ENCODE data around the gene DNAJA3. TPM values are rescaled to one million over a fixed set of nuclear protein-coding genes. Genes with fewer than 3 reads are reported as not detected.

DNAJA3 gene
- total RNA-seq, 4 donors from 2014 or later = 51.4 to 70.1 (median 54.0) TPM

DNA sequence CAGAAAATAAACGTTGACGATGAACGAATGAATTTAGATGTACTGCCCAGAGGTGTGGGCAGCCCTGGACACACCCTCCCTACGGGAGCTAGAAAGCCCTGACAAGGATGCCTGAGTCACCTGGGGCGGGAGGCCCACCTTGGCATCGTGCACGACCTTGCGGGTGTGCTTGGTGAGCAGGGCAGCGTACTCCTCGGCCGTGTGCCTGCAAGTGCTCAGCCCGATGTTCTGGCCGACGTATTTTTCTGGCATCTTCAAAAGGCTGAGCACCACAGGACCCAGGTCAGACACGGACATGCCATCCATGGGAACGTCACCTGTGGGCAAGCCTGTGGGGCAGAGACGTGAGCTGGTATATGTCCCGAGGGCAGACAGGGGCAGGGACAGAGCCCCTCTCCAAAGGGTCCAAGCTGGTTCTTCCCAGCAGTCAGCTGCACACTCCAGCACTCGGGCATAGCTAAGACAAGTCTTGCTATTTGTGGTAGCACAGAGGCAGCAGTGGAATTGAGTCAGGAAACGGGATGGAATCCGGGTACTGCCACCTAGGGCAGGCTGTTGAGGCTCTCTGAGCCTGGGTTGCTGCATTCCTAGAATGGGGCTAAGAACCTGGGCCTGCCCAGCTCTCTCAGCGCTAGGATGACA lies 38.0 kb downstream of the DNAJA3 start:
- Histone ChIP-seq H3K27ac (no peak overlapping the region), H3K4me3 (no peak overlapping the region), H3K9me3 (no peaks in the 10 kb centered on the region), H3K4me1 (no peaks in the 10 kb centered on the region), H3K27me3 (no peaks in the 10 kb centered on the region), H3K36me3 (peaks cover 0 to 39% (median 0%) of the 10 kb centered on the region in 3 donors)
- no peak for TF ChIP-seq POLR2A (IDR thresholded peaks at IDR 0.05)
- TF ChIP-seq, protein P1, sequence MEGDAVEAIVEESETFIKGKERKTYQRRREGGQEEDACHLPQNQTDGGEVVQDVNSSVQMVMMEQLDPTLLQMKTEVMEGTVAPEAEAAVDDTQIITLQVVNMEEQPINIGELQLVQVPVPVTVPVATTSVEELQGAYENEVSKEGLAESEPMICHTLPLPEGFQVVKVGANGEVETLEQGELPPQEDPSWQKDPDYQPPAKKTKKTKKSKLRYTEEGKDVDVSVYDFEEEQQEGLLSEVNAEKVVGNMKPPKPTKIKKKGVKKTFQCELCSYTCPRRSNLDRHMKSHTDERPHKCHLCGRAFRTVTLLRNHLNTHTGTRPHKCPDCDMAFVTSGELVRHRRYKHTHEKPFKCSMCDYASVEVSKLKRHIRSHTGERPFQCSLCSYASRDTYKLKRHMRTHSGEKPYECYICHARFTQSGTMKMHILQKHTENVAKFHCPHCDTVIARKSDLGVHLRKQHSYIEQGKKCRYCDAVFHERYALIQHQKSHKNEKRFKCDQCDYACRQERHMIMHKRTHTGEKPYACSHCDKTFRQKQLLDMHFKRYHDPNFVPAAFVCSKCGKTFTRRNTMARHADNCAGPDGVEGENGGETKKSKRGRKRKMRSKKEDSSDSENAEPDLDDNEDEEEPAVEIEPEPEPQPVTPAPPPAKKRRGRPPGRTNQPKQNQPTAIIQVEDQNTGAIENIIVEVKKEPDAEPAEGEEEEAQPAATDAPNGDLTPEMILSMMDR (IDR thresholded peaks at IDR 0.05) = no peak
- DNase-seq = no peak

DNA sequence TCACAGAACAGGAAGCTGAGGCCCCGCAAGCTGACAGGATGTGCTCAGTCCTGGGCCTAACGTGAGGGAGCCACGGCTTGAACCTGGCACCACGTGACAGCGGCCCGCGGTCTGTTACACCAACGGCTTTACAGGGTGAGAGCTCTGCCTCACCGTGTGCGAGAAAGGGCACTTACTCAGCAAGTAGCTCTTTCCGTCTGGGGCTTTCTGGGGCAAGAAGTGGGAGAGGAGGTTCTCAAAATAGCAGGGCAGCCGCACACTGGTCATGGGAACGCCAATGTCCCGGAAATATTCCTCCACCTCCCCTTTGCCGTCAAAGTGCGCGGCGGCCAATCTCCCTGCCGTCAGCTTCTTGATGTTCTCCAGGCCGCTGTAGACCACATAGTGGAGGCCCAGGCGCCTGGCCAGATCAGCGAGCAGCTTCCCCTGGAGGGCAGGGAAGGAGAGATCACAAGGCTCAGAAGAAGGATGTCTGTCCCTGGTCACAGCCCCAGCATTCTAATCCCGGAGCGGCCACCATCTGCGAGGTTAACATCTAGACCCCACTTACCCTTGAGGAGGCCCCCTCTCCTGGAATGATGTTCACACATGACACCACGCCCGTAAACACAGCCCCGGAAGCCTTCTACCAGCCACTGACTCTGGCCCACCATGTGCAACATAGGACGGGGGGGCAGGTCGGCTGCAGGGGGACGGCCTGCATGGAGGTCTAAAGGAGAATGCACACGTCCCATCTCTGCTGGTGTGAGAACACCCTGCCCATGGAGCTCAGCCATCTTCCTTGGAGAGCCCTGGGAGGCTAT lies 40.5 kb downstream of the DNAJA3 start:
- Histone ChIP-seq H3K4me3 (no peak overlapping the region), H3K27ac (peak overlapping the region; percentile 17 to 45 (median 30)), H3K9me3 (no peaks in the 10 kb centered on the region), H3K4me1 (no peaks in the 10 kb centered on the region), H3K36me3 (peaks cover 0 to 48% (median 0%) of the 10 kb centered on the region in 3 donors), H3K27me3 (no peaks in the 10 kb centered on the region)
- peak in 2 of 3 donors; percentile 53 to 75 for DNase-seq
- TF ChIP-seq, protein P1 (IDR thresholded peaks at IDR 0.05) = no peak
- no peak for TF ChIP-seq POLR2A (IDR thresholded peaks at IDR 0.05)

DNA sequence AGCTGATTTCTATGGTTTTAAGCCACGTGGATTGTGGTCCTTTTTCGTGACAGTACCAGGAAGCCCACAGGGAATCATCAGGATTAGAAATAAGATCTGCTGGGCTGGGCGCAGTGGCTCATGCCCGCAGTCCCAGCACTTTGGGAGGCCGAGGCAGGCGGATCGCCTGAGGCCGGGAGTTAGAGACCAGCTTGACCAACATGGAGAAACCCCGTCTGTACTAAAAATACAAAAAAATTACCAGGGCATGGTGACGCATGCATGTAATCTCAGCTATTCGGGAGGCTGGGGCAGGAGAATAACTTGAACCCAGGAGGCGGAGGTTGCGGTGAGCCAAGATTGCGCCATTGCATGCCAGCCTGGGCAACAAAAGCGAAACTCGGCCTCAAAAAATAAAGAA lies 42.2 kb downstream of the DNAJA3 start:
- H3K36me3 ChIP-seq = peaks cover 0 to 48% (median 0%) of the 10 kb centered on the region in 3 donors
- no peaks in the 10 kb centered on the region for H3K4me1 ChIP-seq
- no peak overlapping the region for H3K4me3 ChIP-seq
- no peak overlapping the region for H3K27ac ChIP-seq
- no peak for TF ChIP-seq POLR2A (IDR thresholded peaks at IDR 0.05)
- TF ChIP-seq, protein P1 (IDR thresholded peaks at IDR 0.05) = no peak
- H3K9me3 ChIP-seq = no peaks in the 10 kb centered on the region
- DNase-seq = no peak
- H3K27me3 ChIP-seq = no peaks in the 10 kb centered on the region

DNA sequence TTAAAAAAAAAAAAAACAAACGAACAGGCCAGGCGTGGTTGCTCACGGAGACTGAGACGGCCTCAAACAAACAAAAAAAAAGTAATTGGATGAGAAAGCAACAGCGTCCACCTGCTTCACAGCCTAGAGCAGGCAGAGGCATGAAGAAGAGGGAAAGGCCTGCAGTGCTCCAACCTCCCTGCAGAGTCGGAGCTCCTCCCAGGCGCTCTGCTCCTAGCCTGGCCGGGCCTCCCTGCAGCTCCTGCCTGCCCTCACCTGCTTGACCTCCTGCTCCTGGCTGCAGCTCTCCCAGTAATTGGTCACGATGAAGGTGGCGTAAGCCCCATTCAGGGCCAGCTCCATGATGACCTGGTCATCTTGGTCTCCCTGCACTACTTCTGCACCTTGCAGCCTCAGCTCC lies 43.3 kb downstream of the DNAJA3 start:
- H3K27ac ChIP-seq = no peak overlapping the region
- peaks cover 0 to 38% (median 0%) of the 10 kb centered on the region in 3 donors for H3K36me3 ChIP-seq
- H3K27me3 ChIP-seq = no peaks in the 10 kb centered on the region
- no peak overlapping the region for H3K4me3 ChIP-seq
- DNase-seq = no peak
- H3K4me1 ChIP-seq = peaks cover 0 to 3% (median 0%) of the 10 kb centered on the region in 4 donors
- H3K9me3 ChIP-seq = no peaks in the 10 kb centered on the region
- no peak for TF ChIP-seq POLR2A (IDR thresholded peaks at IDR 0.05)
- TF ChIP-seq, protein P1 (IDR thresholded peaks at IDR 0.05) = no peak

DNA sequence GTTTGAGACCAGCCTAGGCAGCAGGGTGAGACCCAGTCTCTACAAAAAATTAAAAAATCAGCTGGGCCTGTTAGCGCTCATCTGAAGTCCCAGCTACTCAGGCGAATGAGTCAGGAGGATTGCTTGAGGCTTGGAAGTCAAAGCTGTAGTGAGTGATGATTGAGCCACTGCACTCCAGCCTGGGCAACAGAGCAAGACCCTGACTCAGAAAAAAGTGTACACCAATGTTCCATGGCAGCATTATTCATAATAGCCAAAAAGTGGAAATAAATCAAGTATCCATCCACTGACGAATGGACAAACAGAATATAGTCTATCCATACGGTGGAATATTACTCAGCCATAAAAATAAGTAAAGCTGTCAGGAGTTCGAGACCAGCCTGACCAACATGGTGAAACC lies 46.2 kb downstream of the DNAJA3 start:
- DNase-seq = no peak
- peaks cover 0 to 16% (median 0%) of the 10 kb centered on the region in 3 donors for H3K36me3 ChIP-seq
- TF ChIP-seq POLR2A (IDR thresholded peaks at IDR 0.05) = no peak
- TF ChIP-seq, protein P1 (IDR thresholded peaks at IDR 0.05) = no peak

More for the DNA sequence above, 46.2 kb downstream of the DNAJA3 start:
- H3K27me3 ChIP-seq = no peaks in the 10 kb centered on the region
- no peak overlapping the region for H3K4me3 ChIP-seq
- peaks cover 6 to 13% (median 8%) of the 10 kb centered on the region in 4 donors for H3K4me1 ChIP-seq
- H3K9me3 ChIP-seq = no peaks in the 10 kb centered on the region
- H3K27ac ChIP-seq = no peak overlapping the region

All from Peyer's patch (tissue), 4 donors.